ENCODE data around the gene CTSF.

DNA sequence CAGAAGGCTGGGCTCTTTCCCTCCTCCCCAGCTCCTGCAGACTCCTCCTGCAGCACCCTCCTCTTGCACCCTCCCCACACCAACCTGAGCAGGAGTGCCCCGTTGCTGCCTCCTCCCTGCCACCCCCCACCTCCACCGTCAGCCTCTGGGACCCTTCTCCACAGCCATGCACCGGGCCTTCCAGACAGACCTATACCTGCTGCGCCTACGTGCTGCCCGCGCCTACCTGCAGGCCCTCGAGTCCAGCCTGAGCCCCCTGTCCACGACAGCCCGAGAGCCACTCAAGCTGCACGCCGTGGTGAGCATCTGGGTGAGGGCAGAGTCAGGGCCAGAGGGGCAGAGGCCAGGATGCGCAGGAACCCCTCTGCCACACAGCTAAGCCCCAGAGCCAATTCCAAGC is 38.8 kb downstream of the CTSF start:
- TF ChIP-seq KDM4B (CRISPR knock-in tag; IDR thresholded peaks at IDR 0.05): no peak
- no peak for TF ChIP-seq ZBTB7A (CRISPR knock-in tag; IDR thresholded peaks at IDR 0.05)
